SK-N-SH (cell line): ENCODE results near the gene AGO3. TPM values are rescaled to one million over a fixed set of nuclear protein-coding genes. Genes with fewer than 3 reads are reported as not detected.
A peak's percentile ranks its signal among the peaks of the same experiment; 100 is the strongest.

Experiments
- CTCF ChIA-PET: fragments of 300-600, 350-600 bp; formaldehyde crosslinking; extraction: SDS; loops from one replicate; lab custom pipeline; 2021; lab: Yijun Ruan, JAX
- POLR2A ChIA-PET: fragments of 350-600 bp; sonication (Branson Sonifier 250); formaldehyde crosslinking; extraction: SDS; loops from one replicate; lab custom pipeline; 2020; ENCODE audit warnings: antibody characterized with exemption, inconsistent platforms; lab: Yijun Ruan, JAX
- DNase-seq: peaks from one replicate; pipeline ENCODE4 v3.0.0; 2012
- H2AFZ ChIP-seq: fragments of 200-600 bp; sonication (generic); 2 replicates; pipeline ENCODE4 v1.8.1; 2016; ENCODE audit warnings: antibody characterized with exemption, mild to moderate bottlenecking, low read depth
- H3F3A ChIP-seq: fragments of 200-600 bp; sonication (generic); replicated peaks from 2 replicates; pipeline ENCODE3; 2016; ENCODE audit warnings: antibody characterized with exemption, mild to moderate bottlenecking; ENCODE audit not compliant: insufficient read depth
- H3K27ac ChIP-seq, 2 experiments: fragments of 200-500 bp in 1 of 2; fragments of 200-600 bp in 1 of 2; sonication (Bioruptor generic) in 1 of 2; sonication (generic), shearing (Covaris generic) in 1 of 2; 2 replicates each; pipeline versions ENCODE4 v1.5.1 to v1.6.1; 2014 to 2016; ENCODE audit warnings: low read depth in 2 of 2, inconsistent platforms in 1 of 2, low read length in 1 of 2, mild to moderate bottlenecking in 1 of 2, mixed read lengths in 1 of 2
- H3K27me3 ChIP-seq: fragments of 200-600 bp; sonication (generic), shearing (Covaris generic); 2 replicates; pipeline ENCODE4 v1.6.1; 2016; ENCODE audit warnings: mixed run types; ENCODE audit not compliant: insufficient read depth
- H3K36me3 ChIP-seq, 2 experiments: fragments of 200-500 bp in 1 of 2; fragments of 200-600 bp in 1 of 2; sonication (Bioruptor generic) in 1 of 2; sonication (generic) in 1 of 2; replicated peaks in 1 of 2; 2 replicates each; pipeline versions ENCODE3 to v1.5.1; 2014 to 2016; ENCODE audit warnings: low read length in 1 of 2, mild to moderate bottlenecking in 1 of 2; ENCODE audit not compliant: insufficient read depth in 2 of 2, control insufficient read depth in 1 of 2
- H3K4me1 ChIP-seq, 2 experiments: fragments of 200-500 bp in 1 of 2; fragments of 200-600 bp in 1 of 2; sonication (Bioruptor generic) in 1 of 2; sonication (generic), shearing (Covaris generic) in 1 of 2; 2 replicates each; pipeline versions ENCODE4 v1.5.1 to v1.6.1; 2014 to 2016; ENCODE audit warnings: low read depth in 1 of 2, low read length in 1 of 2, mixed run types in 1 of 2; ENCODE audit not compliant: insufficient read depth in 2 of 2, control insufficient read depth in 1 of 2
- H3K4me2 ChIP-seq: fragments of 200-600 bp; sonication (generic), shearing (Covaris generic); 2 replicates; pipeline ENCODE4 v1.6.1; 2017; ENCODE audit warnings: mixed run types
- H3K4me3 ChIP-seq, 2 experiments: fragments of 200-500 bp in 1 of 2; fragments of 200-600 bp in 1 of 2; sonication (Bioruptor generic) in 1 of 2; sonication (generic), shearing (Covaris generic) in 1 of 2; 2 replicates each; pipeline versions ENCODE4 v1.5.1 to v1.8.1; 2014 to 2016; ENCODE audit warnings: low read depth in 2 of 2, inconsistent platforms in 1 of 2, low read length in 1 of 2, mild to moderate bottlenecking in 1 of 2, mixed read lengths in 1 of 2, moderate library complexity in 1 of 2
- H3K79me2 ChIP-seq: fragments of 200-600 bp; sonication (generic); 2 replicates; pipeline ENCODE4 v1.8.1; 2017; ENCODE audit warnings: mild to moderate bottlenecking; ENCODE audit not compliant: insufficient read depth
- H3K9ac ChIP-seq: fragments of 200-600 bp; sonication (generic); 2 replicates; pipeline ENCODE4 v1.6.1; 2017; ENCODE audit warnings: mixed run types
- H3K9me2 ChIP-seq: fragments of 200-600 bp; sonication (generic); 2 replicates; pipeline ENCODE4 v1.6.1; 2017; ENCODE audit warnings: mixed run types
- H3K9me3 ChIP-seq: fragments of 200-600 bp; sonication (generic); 2 replicates; pipeline ENCODE4 v1.6.1; 2017; ENCODE audit warnings: mixed run types, mild to moderate bottlenecking, moderate library complexity
- H4K20me1 ChIP-seq: fragments of 200-600 bp; sonication (generic); 2 replicates; pipeline ENCODE4 v1.6.1; 2017; ENCODE audit warnings: mild to moderate bottlenecking, mixed run types; ENCODE audit not compliant: insufficient read depth
- ELF1 ChIP-seq: IDR thresholded peaks from 2 replicates; pipeline ENCODE4 v1.4.0; 2012
- EP300 ChIP-seq, 2 experiments: IDR thresholded peaks; 2 replicates each; pipeline versions ENCODE4 v1.4.0 to v1.6.1; 2012; ENCODE audit warnings: borderline replicate concordance in 1 of 2, low read depth in 1 of 2, low read length in 1 of 2
- FOSL2 ChIP-seq: IDR thresholded peaks from 2 replicates; pipeline ENCODE4 v1.4.0; 2012; ENCODE audit warnings: low read depth, mild to moderate bottlenecking, moderate library complexity, borderline replicate concordance
- FOXM1 ChIP-seq: IDR thresholded peaks from 2 replicates; pipeline ENCODE4 v1.4.0; 2012; ENCODE audit warnings: low read depth, mild to moderate bottlenecking
- GATA2 ChIP-seq: sonication (generic); formaldehyde crosslinking; IDR thresholded peaks from 2 replicates; pipeline ENCODE4 v1.5.0; 2020; ENCODE audit warnings: mild to moderate bottlenecking, missing genetic modification reagents
- JUND ChIP-seq: IDR thresholded peaks from 2 replicates; pipeline ENCODE4 v1.4.0; 2012
- MEF2A ChIP-seq: IDR thresholded peaks from 2 replicates; pipeline ENCODE4 v1.4.0; 2012; ENCODE audit warnings: low read depth, borderline replicate concordance
- NRF1 ChIP-seq: IDR thresholded peaks from 2 replicates; pipeline ENCODE4 v1.6.1; 2012; ENCODE audit warnings: low read depth, mild to moderate bottlenecking, low read length
- RCOR1 ChIP-seq: fragments of 150-350 bp; IDR thresholded peaks from 2 replicates; pipeline ENCODE4 v1.6.1; 2017; ENCODE audit warnings: antibody characterized with exemption, low read length
- RFX5 ChIP-seq: IDR thresholded peaks from 2 replicates; pipeline ENCODE4 v1.6.1; 2012; ENCODE audit warnings: mild to moderate bottlenecking, improper control_type of control experiment, low read length
- RXRA ChIP-seq: IDR thresholded peaks from 2 replicates; pipeline ENCODE4 v1.4.0; 2012; ENCODE audit warnings: low read depth, mild to moderate bottlenecking, borderline replicate concordance
- SIN3A ChIP-seq: IDR thresholded peaks from 2 replicates; pipeline ENCODE4 v1.6.1; 2012; ENCODE audit warnings: low read depth, mild to moderate bottlenecking, low read length, moderate library complexity, borderline replicate concordance
- SMC3 ChIP-seq: IDR thresholded peaks from 2 replicates; pipeline ENCODE4 v1.6.1; 2012; ENCODE audit warnings: low read depth, low read length, improper control_type of control experiment
- TAF1 ChIP-seq: IDR thresholded peaks from 2 replicates; pipeline ENCODE4 v1.6.1; 2012; ENCODE audit warnings: low read depth, mild to moderate bottlenecking, low read length, moderate library complexity, borderline replicate concordance
- WGBS: methylation state at CpG from one replicate; pipeline ENCODE4 v1.1.6; 2017; ENCODE audit warnings: low lambda C conversion rate; 5-methylcytosine and 5-hydroxymethylcytosine counted together
- polyA plus RNA-seq, 3 experiments: library from polyadenylated mRNA; depleted of rRNA; stranded (reverse); fragments of >200 nt; gene quantifications; 2 replicates each; pipeline ENCODE4 v1.2.3, GENCODE V29; 2012
- TF ChIP-seq, protein P1 (sequence below): IDR thresholded peaks from 2 replicates; pipeline ENCODE4; 2012
- TF ChIP-seq, protein P2 (sequence below): fragments of 150-350 bp; IDR thresholded peaks from 2 replicates; pipeline ENCODE4 v1.6.1; 2017; ENCODE audit warnings: antibody characterized with exemption, low read length, low read depth, borderline replicate concordance
- TF ChIP-seq, protein P3 (sequence below): IDR thresholded peaks from 2 replicates; pipeline ENCODE4 v1.4.0; 2012; ENCODE audit warnings: low read depth, borderline replicate concordance

The AGO3 gene
- polyA plus RNA-seq, 1 of the 3 experiments (the other 2 are of a cell fraction) = 6.7 TPM

DNA sequence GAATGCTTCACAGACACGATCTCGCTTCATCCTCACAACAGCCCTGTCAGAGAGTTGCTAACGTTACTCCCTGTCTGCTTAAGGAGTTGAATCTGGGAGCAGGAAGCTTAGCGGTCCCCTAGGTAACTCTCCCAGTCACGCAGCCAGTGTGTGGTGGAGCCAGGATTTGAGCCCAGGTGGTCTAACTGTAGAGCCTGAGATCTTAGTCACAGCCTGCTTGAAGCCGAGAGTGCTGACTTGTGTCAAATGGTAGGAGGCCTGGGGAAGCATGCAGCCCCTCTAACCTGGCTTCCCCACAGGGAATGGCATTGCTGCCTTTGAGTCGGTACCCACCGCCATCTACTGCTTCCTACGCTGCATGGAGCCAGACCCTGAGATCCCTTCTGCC is 161.9 kb downstream of the AGO3 start:
- ChIA-PET POLR2A (interaction anchor here (1.4 kb wide), 1 partner anchor 21 kb away, joined by 3 read pairs; no protein-coding TSS in a partner anchor), CTCF (interaction anchor here (1.3 to 32.6 kb wide), 6 partner anchors 23 to 327 kb away, joined by 3 to 700 read pairs (median 6); partner anchors contain the start of gene TRAPPC3)
- Histone ChIP-seq H3K27me3 (no peaks in the 10 kb centered on the region), H3K9me3 (no peaks in the 10 kb centered on the region), H2AFZ (no peak overlapping the region), H3K9ac (no peak overlapping the region), H3K79me2 (peaks cover 40% of the 10 kb centered on the region), H4K20me1 (no peaks in the 10 kb centered on the region), H3K27ac (peak overlapping the region in 1 of 2 experiments; percentile 99; a peak in 2 of 4 replicates), H3K9me2 (no peaks in the 10 kb centered on the region), H3K36me3 (peaks cover 17 to 53% of the 10 kb centered on the region in 2 experiments)
- WGBS = 98% methylated on average over 8 of the region's 9 CpGs
- DNase-seq = no peak
- TF ChIP-seq SIN3A (no peak), MEF2A (no peak), SMC3 (no peak), RXRA (no peak), RCOR1 (no peak), NRF1 (no peak), RFX5 (no peak), TAF1 (no peak), FOSL2 (no peak), FOXM1 (no peak), ELF1 (no peak), JUND (no peak), EP300 (IDR thresholded peaks at IDR 0.05; ENCODE audit: borderline replicate concordance in 1 of 2, low read depth in 1 of 2, low read length in 1 of 2) (no peak), GATA2 (CRISPR knock-in tag) (no peak)
- TF ChIP-seq, protein P1, sequence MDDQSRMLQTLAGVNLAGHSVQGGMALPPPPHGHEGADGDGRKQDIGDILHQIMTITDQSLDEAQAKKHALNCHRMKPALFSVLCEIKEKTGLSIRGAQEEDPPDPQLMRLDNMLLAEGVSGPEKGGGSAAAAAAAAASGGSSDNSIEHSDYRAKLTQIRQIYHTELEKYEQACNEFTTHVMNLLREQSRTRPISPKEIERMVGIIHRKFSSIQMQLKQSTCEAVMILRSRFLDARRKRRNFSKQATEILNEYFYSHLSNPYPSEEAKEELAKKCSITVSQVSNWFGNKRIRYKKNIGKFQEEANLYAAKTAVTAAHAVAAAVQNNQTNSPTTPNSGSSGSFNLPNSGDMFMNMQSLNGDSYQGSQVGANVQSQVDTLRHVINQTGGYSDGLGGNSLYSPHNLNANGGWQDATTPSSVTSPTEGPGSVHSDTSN = no peak
- TF ChIP-seq, protein P2, sequence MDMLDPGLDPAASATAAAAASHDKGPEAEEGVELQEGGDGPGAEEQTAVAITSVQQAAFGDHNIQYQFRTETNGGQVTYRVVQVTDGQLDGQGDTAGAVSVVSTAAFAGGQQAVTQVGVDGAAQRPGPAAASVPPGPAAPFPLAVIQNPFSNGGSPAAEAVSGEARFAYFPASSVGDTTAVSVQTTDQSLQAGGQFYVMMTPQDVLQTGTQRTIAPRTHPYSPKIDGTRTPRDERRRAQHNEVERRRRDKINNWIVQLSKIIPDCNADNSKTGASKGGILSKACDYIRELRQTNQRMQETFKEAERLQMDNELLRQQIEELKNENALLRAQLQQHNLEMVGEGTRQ = no peak
- TF ChIP-seq, protein P3, sequence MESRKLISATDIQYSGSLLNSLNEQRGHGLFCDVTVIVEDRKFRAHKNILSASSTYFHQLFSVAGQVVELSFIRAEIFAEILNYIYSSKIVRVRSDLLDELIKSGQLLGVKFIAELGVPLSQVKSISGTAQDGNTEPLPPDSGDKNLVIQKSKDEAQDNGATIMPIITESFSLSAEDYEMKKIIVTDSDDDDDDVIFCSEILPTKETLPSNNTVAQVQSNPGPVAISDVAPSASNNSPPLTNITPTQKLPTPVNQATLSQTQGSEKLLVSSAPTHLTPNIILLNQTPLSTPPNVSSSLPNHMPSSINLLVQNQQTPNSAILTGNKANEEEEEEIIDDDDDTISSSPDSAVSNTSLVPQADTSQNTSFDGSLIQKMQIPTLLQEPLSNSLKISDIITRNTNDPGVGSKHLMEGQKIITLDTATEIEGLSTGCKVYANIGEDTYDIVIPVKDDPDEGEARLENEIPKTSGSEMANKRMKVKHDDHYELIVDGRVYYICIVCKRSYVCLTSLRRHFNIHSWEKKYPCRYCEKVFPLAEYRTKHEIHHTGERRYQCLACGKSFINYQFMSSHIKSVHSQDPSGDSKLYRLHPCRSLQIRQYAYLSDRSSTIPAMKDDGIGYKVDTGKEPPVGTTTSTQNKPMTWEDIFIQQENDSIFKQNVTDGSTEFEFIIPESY = no peak
- TF ChIP-seq, all 33 proteins: peak for 0
- no peak overlapping the region for H3K4me3 ChIP-seq
- no peak overlapping the region for H3K4me2 ChIP-seq
- peaks cover 3 to 79% of the 10 kb centered on the region in 2 experiments; a peak in 3 of 4 replicates for H3K4me1 ChIP-seq
- peaks cover 23% of the 10 kb centered on the region for H3F3A ChIP-seq
